A549 treated with RU486 at 1 μM for 4 hours (cell line): ENCODE data around the gene TEX50. TPM values are rescaled to one million over a fixed set of nuclear protein-coding genes. Genes with fewer than 3 reads are reported as not detected.

Experiments used
- total RNA-seq: library from RNA; stranded (reverse); fragments of 200-300 nt; extraction: Qiagen RNA extraction; gene quantifications from 5 replicates; pipeline ENCODE4 v1.2.3, GENCODE V29; 2022; ENCODE audit warnings: low read depth

Gene TEX50, protein sequence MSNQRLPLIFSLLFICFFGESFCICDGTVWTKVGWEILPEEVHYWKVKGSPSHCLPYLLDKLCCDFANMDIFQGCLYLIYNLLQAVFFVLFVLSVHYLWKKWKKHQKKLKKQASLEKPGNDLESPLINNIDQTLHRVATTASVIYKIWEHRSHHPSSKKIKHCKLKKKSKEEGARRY
- not detected in 5 replicates for total RNA-seq

DNA sequence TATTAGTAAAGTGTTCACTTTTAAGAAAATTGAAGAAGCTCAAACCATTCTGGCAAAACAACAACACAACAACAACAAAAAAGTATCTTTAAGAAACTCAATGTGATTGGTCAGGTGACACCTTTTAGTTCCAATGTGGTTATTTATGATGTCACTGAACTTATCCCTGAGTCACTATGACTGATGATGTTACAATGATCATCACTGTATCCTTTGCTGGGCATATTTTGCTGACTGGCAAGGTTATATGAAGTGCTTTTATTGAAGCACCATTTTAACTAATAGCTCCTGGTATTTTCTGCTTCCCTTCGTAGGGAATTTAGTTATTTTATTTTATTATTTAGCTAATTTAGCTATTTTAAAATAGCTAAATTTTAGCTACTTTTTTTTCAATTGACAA is at the start of gene TEX50:
Gene TEX50, plus strand, starts transcription at position 223 of the 400 bp plus-strand sequence. CDS start 184 bp downstream, outside the sequence.

DNA sequence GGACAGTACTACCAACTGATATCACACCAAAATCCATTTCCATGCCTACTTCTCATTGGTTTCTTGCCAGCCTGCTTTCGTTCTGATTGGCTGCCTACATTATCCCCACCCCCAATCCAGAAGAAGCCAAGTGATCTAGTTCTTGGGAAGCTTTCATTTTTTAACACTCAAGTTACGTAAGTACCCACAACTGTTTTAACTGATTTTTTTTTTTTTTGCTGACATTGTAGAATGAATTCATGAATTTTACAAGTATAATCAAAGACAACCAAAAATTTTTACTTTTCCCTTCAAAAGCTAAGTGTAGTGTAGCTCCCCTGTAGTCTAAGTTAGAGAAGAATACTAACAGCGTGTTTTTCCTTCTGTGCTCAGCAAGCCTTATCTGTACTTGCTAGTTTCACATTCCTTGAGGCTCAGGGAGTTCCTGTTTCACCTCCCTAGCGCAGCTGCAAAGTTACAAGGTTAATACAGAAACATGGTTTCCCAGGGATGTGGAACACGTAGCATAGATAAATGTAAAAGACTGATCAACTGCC is 32.0 kb upstream of the TEX50 start, which contains the start of gene SLC9C2:
Gene SLC9C2, minus strand, starts transcription at position 17 of the 536 bp plus-strand sequence. CDS start 1,296 bp downstream, outside the sequence.

GRCh38 chr1:173669491-173669941 is 34.4 kb downstream of the TEX50 start, which contains the start of gene ANKRD45:
Gene ANKRD45, minus strand, starts transcription at chr1:173669851. Its CDS starts 10,433 bp downstream, at chr1:173659418.

Other genes starting within 250 kb of the TEX50 start
- gene PRDX6, start 158.0 kb upstream of the TEX50 start, total RNA-seq, result 280 to 358 TPM (median 296 TPM) in 5 replicates
- not detected in 5 replicates for gene SLC9C2, start 32.3 kb upstream of the TEX50 start, total RNA-seq
- 0.13 to 0.34 TPM (median 0.30 TPM) in 3 of 5 replicates, not detected in the others for gene ANKRD45, start 34.5 kb downstream of the TEX50 start, total RNA-seq
- gene KLHL20, start 79.6 kb downstream of the TEX50 start, total RNA-seq, result 9.5 to 13.9 TPM (median 12.3 TPM) in 5 replicates
- 34.3 to 45.3 TPM (median 42.5 TPM) in 5 replicates for gene DARS2, start 189.3 kb downstream of the TEX50 start, total RNA-seq
- gene CENPL, start 189.5 kb downstream of the TEX50 start, total RNA-seq, result 9.2 to 14.8 TPM (median 13.2 TPM) in 5 replicates
- gene GAS5, start 232.7 kb downstream of the TEX50 start, total RNA-seq, result 280 to 338 TPM (median 292 TPM) in 5 replicates
- gene ZBTB37, start 233.0 kb downstream of the TEX50 start, total RNA-seq, result 0.73 to 1.5 TPM (median 1.1 TPM) in 5 replicates